ENCODE data around the gene KLC1. TPM values are rescaled to one million over a fixed set of nuclear protein-coding genes. Genes with fewer than 3 reads are reported as not detected.
A peak's percentile ranks its signal among the peaks of the same experiment; 100 is the strongest.

The KLC1 gene
- total RNA-seq, 6 experiments from 2014 or later = 179 to 204 (median 189) TPM

- Mint-ChIP-seq H3K9me3 (no peaks in the 10 kb centered on the region), H3K27me3 (ENCODE audit: insufficient read depth) (peaks cover 5% of the 10 kb centered on the region), H3K36me3 (ENCODE audit: low read depth) (peaks cover 31% of the 10 kb centered on the region; the same call in 1 of the 2 replicates), H3K27ac (no peak overlapping the region; the same call in 1 of the 2 replicates), H3K4me1 (ENCODE audit: low read depth) (no peaks in the 10 kb centered on the region; the same call in 1 of the 2 replicates), H3K4me3 (no peak overlapping the region)
- TF ChIP-seq, protein P1, sequence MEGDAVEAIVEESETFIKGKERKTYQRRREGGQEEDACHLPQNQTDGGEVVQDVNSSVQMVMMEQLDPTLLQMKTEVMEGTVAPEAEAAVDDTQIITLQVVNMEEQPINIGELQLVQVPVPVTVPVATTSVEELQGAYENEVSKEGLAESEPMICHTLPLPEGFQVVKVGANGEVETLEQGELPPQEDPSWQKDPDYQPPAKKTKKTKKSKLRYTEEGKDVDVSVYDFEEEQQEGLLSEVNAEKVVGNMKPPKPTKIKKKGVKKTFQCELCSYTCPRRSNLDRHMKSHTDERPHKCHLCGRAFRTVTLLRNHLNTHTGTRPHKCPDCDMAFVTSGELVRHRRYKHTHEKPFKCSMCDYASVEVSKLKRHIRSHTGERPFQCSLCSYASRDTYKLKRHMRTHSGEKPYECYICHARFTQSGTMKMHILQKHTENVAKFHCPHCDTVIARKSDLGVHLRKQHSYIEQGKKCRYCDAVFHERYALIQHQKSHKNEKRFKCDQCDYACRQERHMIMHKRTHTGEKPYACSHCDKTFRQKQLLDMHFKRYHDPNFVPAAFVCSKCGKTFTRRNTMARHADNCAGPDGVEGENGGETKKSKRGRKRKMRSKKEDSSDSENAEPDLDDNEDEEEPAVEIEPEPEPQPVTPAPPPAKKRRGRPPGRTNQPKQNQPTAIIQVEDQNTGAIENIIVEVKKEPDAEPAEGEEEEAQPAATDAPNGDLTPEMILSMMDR (IDR thresholded peaks at IDR 0.05) = no peak
- DNase-seq = no peak
Measured at GRCh38 chr14:103683139-103683538, 54.1 kb downstream of the KLC1 start.

DNA sequence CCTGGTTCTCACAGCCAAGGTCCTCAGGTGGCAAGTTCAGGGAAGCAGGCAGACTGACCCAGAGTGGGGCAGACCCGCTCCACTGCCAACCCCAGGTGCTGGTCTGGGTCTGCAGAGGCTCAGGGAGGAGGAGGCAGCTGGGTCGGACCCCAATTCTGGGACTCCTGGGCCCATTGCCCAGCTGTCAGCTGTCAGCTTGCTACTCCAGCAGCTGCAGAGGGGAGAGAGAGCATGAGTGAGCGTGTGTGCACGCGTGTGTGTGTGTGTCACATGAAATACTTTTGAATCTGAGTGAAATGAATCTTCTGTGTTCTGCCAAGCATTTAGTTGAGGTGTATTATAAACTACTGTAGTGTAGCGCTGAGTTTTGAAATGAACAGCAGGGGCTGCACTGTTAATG, 55.5 kb downstream of the KLC1 start:
- H3K27me3 Mint-ChIP-seq (ENCODE audit: insufficient read depth) = peaks cover 5% of the 10 kb centered on the region
- no peak for DNase-seq
- peaks cover 9% of the 10 kb centered on the region for H3K4me1 Mint-ChIP-seq (ENCODE audit: low read depth)
- no peaks in the 10 kb centered on the region for H3K9me3 Mint-ChIP-seq
- TF ChIP-seq, protein P1 (IDR thresholded peaks at IDR 0.05) = no peak
- peaks cover 29% of the 10 kb centered on the region; the same call in 1 of the 2 replicates for H3K36me3 Mint-ChIP-seq (ENCODE audit: low read depth)
- H3K4me3 Mint-ChIP-seq = no peak overlapping the region
- no peak overlapping the region for H3K27ac Mint-ChIP-seq

GRCh38 chr14:103684871-103685270, 55.9 kb downstream of the KLC1 start:
- no peak overlapping the region for H3K27ac Mint-ChIP-seq
- H3K9me3 Mint-ChIP-seq = no peaks in the 10 kb centered on the region
- H3K36me3 Mint-ChIP-seq (ENCODE audit: low read depth) = peaks cover 27% of the 10 kb centered on the region; the same call in 1 of the 2 replicates
- peaks cover 5% of the 10 kb centered on the region for H3K27me3 Mint-ChIP-seq (ENCODE audit: insufficient read depth)
- H3K4me1 Mint-ChIP-seq (ENCODE audit: low read depth) = peaks cover 11% of the 10 kb centered on the region
- DNase-seq = no peak
- TF ChIP-seq, protein P1 (IDR thresholded peaks at IDR 0.05) = no peak
- no peak overlapping the region for H3K4me3 Mint-ChIP-seq

- no peak overlapping the region; the same call in 1 of the 2 replicates for H3K27ac Mint-ChIP-seq
- H3K27me3 Mint-ChIP-seq (ENCODE audit: insufficient read depth) = peaks cover 5% of the 10 kb centered on the region
- DNase-seq = no peak
- H3K36me3 Mint-ChIP-seq (ENCODE audit: low read depth) = peaks cover 28% of the 10 kb centered on the region; the same call in 1 of the 2 replicates
- H3K9me3 Mint-ChIP-seq = no peaks in the 10 kb centered on the region
- H3K4me3 Mint-ChIP-seq = no peak overlapping the region
- TF ChIP-seq, protein P1 (IDR thresholded peaks at IDR 0.05) = no peak
- H3K4me1 Mint-ChIP-seq (ENCODE audit: low read depth) = peaks cover 11% of the 10 kb centered on the region
Measured at GRCh38 chr14:103685276-103686211, 56.5 kb downstream of the KLC1 start.

DNA sequence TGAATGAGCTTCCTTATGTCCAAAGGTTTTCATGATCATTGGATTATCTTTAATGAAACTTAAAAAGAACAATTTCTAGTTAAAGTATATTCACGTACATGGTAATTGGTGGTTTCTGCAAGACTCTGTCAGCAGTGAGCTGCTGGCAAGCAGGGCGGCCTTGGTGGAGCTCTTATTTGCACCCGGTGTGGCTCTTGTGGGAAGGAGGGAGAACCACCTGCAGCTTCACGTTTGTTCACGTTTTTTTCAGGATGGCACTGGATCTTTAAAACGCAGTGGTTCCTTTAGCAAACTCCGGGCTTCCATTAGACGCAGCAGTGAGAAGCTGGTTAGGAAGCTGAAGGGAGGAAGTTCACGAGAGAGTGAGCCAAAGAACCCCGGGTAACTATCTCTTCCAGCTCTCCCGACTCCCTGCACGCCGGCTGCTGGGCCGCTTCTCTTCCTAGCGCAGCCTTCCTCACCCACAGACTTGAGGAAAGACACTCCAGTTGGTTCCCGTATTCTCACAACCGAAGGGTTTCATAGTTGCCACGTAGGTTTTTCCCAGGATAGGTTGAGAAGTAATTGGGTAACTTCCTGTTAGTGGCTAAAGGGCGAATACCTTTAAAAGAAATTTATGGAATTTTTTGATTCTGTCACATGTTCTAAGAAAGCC, 57.9 kb downstream of the KLC1 start:
- H3K27ac Mint-ChIP-seq = peak overlapping the region; percentile 68

More for the DNA sequence above, 57.9 kb downstream of the KLC1 start:
- Mint-ChIP-seq H3K4me3 (no peak overlapping the region), H3K4me1 (ENCODE audit: low read depth) (peaks cover 11% of the 10 kb centered on the region), H3K27me3 (ENCODE audit: insufficient read depth) (peaks cover 3% of the 10 kb centered on the region), H3K9me3 (no peaks in the 10 kb centered on the region), H3K36me3 (ENCODE audit: low read depth) (peaks cover 28% of the 10 kb centered on the region; the same call in 1 of the 2 replicates)
- no peak for DNase-seq
- TF ChIP-seq, protein P1 (IDR thresholded peaks at IDR 0.05) = no peak

Measured in HFFc6 (cell line).